Right ventricle myocardium superior (tissue), 1 donor: ENCODE data around the gene TRAF3IP3. TPM values are rescaled to one million over a fixed set of nuclear protein-coding genes. Genes with fewer than 3 reads are reported as not detected.

Experiments
- ATAC-seq: fragments of 200-7000 bp; cut with Tn5 transposase; one replicate; pipeline ENCODE4 v1.9.1; 2020; ENCODE audit warnings: mild to moderate bottlenecking; ENCODE audit not compliant: poor library complexity
- DNase-seq: peaks from one replicate; pipeline ENCODE4 v3.0.0-alpha.2; 2020
- intact Hi-C: fragments of 100-400 bp; cut with DNase I; formaldehyde crosslinking; loops from one replicate; pipeline ENCODE4 v1.11.2; 2022
- total RNA-seq: library from RNA; stranded (reverse); fragmentation: NEBNext Ultra II Directional; extraction: Animal tissue kit (Norgen Biotek cat#: 25700); gene quantifications from one replicate; pipeline ENCODE4 v1.2.1, GENCODE V29; 2021
- donor health status: DM: no; HTN: yes; CAD: no; lungs with severe emphysema.

Gene TRAF3IP3
- total RNA-seq, 1 donor from 2014 or later: 0.70 TPM

- intact Hi-C loops: no loop called here
- ATAC-seq: peak; percentile 62
- DNase-seq: no peak
These were observed 22.3 kb upstream of the TRAF3IP3 start for GRCh38 chr1:209733409-209734192.

- intact Hi-C loops: no loop called here
- no peak for ATAC-seq
- no peak for DNase-seq
These were observed 19.2 kb upstream of the TRAF3IP3 start for GRCh38 chr1:209736490-209737117.

- ATAC-seq (no peak), DNase-seq (no peak)
These were observed 18.7 kb upstream of the TRAF3IP3 start for GRCh38 chr1:209737118-209737505.

GRCh38 chr1:209738270-209738669 lies 17.6 kb upstream of the TRAF3IP3 start:
- intact Hi-C loops: no loop called here
- no peak for ATAC-seq
- DNase-seq: no peak

More at GRCh38 chr1:209737118-209737505, 18.7 kb upstream of the TRAF3IP3 start:
- intact Hi-C loops: no loop called here

GRCh38 chr1:209741193-209741592 lies 14.7 kb upstream of the TRAF3IP3 start:
- intact Hi-C loops: no loop called here
- DNase-seq (no peak), ATAC-seq (no peak)

GRCh38 chr1:209741889-209742288 lies 14.0 kb upstream of the TRAF3IP3 start:
- peak; percentile 82 for ATAC-seq
- no peak for DNase-seq
- intact Hi-C loops: no loop called here

GRCh38 chr1:209742409-209743144 lies 13.3 kb upstream of the TRAF3IP3 start:
- DNase-seq: no peak
- ATAC-seq: peak; percentile 56

GRCh38 chr1:209743145-209743482 lies 12.7 kb upstream of the TRAF3IP3 start:
- ATAC-seq (peak; percentile 13), DNase-seq (peak; percentile 61)
- intact Hi-C loops: no loop called here

More at GRCh38 chr1:209742409-209743144, 13.3 kb upstream of the TRAF3IP3 start:
- intact Hi-C loops: no loop called here

- intact Hi-C loops: loop anchor here (5.0 kb wide), 2 partner anchors 49 to 169 kb away; no protein-coding TSS in a partner anchor
- no peak for DNase-seq
- ATAC-seq: no peak
These were observed 9.2 kb upstream of the TRAF3IP3 start for GRCh38 chr1:209746451-209747165.

- DNase-seq (peak; percentile 92), ATAC-seq (peak; percentile 96)
- intact Hi-C loops: loop anchor here (5.0 kb wide), 2 partner anchors 50 to 170 kb away; no protein-coding TSS in a partner anchor
These were observed 8.1 kb upstream of the TRAF3IP3 start for GRCh38 chr1:209747580-209748262.

- DNase-seq (no peak), ATAC-seq (no peak)
- intact Hi-C loops: loop anchor here (5.0 kb wide), 2 partner anchors 51 to 171 kb away; no protein-coding TSS in a partner anchor
These were observed 7.2 kb upstream of the TRAF3IP3 start for GRCh38 chr1:209748620-209749019.

- DNase-seq (no peak), ATAC-seq (no peak)
- intact Hi-C loops: loop anchor here (5.0 kb wide), 2 partner anchors 52 to 172 kb away; no protein-coding TSS in a partner anchor
These were observed 6.6 kb upstream of the TRAF3IP3 start for GRCh38 chr1:209749205-209749604.

GRCh38 chr1:209749670-209750323 lies 6.1 kb upstream of the TRAF3IP3 start:
- ATAC-seq: no peak
- DNase-seq: no peak
- intact Hi-C loops: loop anchor here (5.0 kb wide), 2 partner anchors 52 to 172 kb away; no protein-coding TSS in a partner anchor

GRCh38 chr1:209751627-209752231 lies 4.1 kb upstream of the TRAF3IP3 start:
- intact Hi-C loops: no loop called here
- ATAC-seq (no peak), DNase-seq (no peak)

- DNase-seq (no peak), ATAC-seq (no peak)
- intact Hi-C loops: no loop called here
These were observed 3.0 kb upstream of the TRAF3IP3 start for GRCh38 chr1:209752890-209753289.

- ATAC-seq (no peak), DNase-seq (no peak)
- intact Hi-C loops: no loop called here
These were observed 597 bp upstream of the TRAF3IP3 start for GRCh38 chr1:209755256-209755655.
